NCI-H2171 (cell line): ENCODE results near the gene CEP83.
A peak's percentile ranks its signal among the peaks of the same experiment; 100 is the strongest.

Experiments
- DNase-seq: peaks from one replicate; lab custom pipeline; 2025; lab: John Stamatoyannopoulos, UW

Gene CEP83

DNA sequence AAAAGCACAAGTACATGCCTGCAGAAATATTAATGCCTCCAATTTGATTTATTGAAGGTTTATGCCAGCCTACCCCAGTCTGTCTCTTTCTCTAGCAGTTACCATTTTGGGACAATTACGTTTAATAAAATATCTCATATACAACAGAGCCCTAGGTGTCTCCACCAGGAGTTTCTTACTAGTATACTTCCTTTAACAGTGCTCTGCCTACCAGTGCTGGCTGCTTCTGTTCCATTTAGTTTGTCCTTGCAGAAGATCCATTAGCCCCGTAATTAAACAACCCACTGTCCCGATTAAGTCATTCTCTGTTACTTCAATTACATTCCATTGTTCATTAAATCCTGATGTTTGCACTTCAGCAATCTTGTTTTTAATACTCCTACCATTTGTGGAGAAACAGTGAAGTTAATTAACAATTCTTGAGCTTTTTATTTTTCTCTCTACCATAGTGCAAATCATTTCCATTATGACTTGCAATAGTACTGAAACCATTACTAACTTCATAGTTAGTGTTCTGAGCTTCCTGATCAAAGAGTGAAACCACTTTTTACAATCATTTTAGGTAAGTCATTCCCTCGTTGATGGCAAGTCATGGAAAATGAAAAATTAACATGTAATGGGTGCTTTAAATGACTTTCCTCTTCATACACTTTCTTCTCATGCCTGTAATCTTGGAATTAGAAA is 190.2 kb downstream of the CEP83 start:
- DNase-seq, result no peak

GRCh38 chr12:94267921-94268471 is 191.7 kb downstream of the CEP83 start:
- DNase-seq, result no peak

DNA sequence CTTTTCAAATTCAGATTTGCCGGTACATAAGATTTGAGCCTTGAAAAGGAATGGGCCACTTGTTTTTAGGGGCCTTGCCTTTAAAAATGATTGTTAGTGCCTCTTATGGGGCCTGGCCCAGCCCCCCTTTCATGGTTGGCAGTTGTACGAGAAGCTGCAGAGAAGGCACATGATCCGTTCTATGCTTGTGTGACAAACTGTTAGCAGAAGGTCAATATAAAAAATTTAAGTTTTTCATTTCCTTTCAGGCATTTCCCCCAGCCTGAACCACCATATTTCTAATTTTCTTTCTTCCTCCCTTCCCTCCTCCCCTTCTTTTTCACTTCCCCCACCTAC is 192.2 kb downstream of the CEP83 start:
- DNase-seq, result no peak

- no peak for DNase-seq
Observed at GRCh38 chr12:94266796-94267536, 192.7 kb downstream of the CEP83 start.

GRCh38 chr12:94265966-94266745 is 193.5 kb downstream of the CEP83 start:
- DNase-seq, result no peak

GRCh38 chr12:94265539-94265938 is 194.1 kb downstream of the CEP83 start:
- DNase-seq, result no peak

- no peak for DNase-seq
Observed at GRCh38 chr12:94264736-94265485, 194.8 kb downstream of the CEP83 start.

DNA sequence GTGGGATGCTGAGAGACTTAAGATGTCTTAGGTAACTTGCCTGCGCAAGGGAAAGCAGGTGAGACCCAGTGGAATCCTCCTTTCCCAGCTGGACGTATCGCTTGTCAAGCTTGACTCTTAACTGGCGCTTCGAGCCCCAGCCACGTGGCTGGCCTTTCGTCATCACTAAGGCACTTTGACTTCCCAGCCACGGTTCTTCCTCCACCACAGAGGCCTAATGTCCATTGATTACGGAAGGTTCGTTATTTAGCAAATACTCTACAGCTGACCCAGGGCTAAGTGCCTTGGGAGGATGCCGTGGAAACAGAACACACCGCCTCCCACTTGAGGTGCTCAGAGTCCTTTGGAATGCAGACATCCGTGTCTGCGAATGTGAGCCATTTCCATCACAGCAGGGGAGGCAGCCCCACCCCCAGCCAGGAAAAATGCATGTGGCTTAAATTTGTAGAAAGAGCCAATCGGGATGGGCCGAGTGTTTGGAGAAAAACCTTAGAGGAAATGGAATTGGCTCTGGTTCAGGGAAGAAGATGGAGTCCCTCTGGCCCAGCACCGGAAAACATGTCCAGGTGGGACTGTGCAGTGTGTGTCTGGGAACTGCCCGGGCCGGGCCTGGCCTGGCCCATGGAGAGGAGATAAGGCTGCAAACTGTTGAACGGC is 195.6 kb downstream of the CEP83 start:
- DNase-seq, result no peak

DNA sequence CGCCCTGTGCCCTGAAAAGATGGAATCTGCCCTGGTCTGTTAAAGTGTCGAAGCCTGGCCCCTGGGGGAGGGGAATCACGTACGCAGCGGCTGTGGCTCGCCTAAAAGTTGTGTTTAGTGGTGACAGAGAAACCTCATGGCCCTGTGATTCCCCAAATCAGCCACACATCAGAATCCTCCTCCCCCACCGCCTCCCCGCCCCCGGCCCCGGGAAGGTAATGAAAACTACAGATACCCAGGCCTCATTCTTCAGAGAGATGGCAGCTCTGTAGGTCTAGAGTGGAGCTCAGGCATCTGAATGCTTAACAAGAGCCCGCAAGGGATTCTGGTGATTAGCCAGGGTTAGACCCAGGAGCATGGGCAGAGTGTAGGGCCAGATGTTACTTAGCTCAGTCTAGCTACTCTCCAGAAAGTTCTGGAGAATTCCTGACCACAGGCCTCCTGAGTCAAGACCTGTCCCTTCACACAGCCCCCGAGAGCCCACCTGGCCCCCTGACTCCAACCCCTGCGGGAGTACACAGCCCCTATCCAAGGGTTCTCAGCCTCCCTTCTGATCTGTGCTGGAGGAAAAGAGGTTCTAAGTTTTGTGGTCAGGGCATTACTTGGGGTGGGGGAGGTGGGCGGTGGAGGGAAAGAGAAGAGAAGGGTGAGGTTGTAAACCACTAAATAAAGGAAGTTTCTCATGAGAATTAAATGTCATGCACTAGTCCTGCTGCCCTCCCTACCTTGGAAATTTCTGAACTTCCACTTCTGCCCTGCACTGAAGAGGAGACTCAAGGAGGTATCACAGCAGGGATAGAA is 196.5 kb downstream of the CEP83 start:
- DNase-seq, result no peak

DNA sequence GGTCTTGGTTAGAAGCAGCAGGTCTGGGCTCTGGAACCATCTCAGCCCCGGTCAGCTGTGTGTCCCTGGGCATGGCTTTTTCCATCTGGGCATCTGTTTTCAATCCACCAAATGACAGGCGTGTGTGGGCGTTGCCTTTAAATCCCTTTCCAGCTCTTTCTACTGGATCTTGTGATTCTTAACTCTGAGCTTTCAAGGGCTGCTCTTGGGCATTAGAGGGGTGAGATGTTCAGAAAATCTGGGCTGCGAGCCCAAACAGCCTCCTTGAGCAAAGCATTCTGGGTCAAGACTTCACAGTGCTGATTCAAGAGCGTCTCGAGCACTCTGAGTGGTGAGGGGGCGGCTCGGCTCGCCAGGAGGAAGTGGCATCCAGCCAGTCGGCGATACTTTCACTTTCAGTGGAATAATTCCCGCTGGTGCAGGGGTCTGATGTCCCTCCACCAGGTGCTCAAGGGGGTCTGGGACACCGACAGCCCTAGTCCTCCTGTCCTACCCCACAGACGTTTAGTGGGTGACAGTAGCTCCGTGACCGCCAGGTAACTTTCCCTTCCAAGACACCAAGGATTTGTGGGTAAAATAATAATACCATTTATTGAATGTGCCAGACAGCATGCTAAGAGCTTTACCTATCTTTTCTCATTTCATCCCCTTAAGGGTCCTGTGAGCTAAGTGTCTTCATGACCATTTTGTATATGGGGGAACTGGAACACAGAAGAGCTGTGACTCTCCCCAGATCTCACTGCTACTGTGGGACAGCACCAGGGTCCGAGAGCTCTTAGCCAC is 197.2 kb downstream of the CEP83 start:
- peak; percentile 20 for DNase-seq

DNA sequence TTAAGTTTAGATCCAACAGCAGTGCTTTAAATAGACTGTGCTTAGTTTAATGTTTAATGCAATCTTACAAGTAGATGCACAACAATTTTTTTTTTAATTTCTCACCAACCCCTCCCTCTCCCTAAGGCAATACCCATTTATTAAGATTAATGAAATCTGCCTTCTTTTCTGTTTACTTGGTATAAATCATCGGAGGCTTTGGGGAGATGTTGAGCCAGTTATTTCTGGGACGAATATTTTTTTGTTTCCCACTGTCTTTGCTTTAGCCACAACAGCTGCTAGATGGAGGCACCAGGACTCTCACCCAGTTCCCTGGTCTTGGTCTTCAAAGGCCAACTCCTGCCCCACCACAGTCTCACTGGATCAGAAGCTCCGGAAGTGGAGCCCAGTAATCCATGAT is 197.9 kb downstream of the CEP83 start:
- DNase-seq, result no peak

- DNase-seq, result no peak
Observed at GRCh38 chr12:94261119-94261518, 198.5 kb downstream of the CEP83 start.

- DNase-seq, result no peak
Observed at GRCh38 chr12:94260717-94261116, 198.9 kb downstream of the CEP83 start.

- DNase-seq, result no peak
Observed at GRCh38 chr12:94260017-94260416, 199.7 kb downstream of the CEP83 start.

DNA sequence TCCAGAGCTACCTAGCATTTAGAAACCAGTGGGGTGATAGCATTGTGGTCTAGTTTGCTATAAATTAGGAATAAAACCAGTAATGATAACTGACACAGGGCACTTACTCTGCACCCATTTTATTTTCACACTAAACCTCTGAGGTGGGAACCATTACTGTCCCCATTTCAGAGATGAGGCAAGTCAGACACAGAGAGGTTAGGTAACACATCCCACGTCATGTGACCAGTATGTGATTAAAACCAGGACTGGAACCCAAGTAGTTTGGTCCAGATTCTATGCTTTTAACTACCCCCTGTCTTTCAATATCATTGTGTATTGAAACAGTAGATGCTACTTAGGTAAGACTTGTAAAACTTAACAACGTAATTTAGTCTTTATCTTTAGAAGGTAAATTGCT is 201.1 kb downstream of the CEP83 start:
- DNase-seq, result no peak
